Measurements from ENCODE around the gene BTBD2.

The BTBD2 gene

DNA sequence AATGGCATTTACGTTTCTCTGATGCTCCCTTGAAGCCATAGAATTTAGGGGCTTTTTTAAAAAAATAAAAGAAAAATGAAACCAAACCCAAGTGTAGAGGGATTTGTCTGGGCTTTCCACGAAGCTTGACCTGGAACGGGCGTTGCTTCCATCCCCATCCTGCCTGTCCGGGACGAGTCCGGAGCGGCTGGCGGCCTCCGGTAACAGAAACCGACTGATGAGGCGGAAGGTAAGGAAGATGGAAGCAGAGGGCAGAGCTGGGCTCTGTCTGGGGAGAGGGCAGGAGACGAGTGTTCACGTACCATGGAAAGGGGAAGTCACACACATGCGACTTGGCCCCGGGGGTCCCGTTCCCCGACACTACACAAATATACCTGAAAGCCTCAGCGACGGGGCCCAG lies 34.3 kb downstream of the BTBD2 start:
- DNase-seq, result no peak

DNA sequence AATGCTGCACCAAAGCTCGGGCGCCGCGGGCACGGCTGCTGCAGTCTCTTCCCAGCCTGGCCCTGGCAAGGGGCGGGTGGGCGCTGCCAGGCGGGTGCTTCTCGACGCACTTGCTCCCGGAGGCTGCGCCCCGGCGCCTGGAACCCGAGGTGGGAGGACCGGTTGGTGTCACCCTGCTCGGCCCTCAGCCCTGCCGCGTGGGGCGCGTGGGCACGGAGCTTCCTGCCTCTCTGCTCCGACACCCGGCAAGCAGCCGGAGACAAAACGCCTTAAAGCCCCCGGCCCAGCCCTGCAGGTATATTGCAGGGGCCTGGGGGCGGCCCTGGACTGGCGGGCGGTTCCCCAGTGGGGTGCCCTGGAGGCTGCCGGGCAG lies 34.7 kb downstream of the BTBD2 start:
- no peak for DNase-seq

DNA sequence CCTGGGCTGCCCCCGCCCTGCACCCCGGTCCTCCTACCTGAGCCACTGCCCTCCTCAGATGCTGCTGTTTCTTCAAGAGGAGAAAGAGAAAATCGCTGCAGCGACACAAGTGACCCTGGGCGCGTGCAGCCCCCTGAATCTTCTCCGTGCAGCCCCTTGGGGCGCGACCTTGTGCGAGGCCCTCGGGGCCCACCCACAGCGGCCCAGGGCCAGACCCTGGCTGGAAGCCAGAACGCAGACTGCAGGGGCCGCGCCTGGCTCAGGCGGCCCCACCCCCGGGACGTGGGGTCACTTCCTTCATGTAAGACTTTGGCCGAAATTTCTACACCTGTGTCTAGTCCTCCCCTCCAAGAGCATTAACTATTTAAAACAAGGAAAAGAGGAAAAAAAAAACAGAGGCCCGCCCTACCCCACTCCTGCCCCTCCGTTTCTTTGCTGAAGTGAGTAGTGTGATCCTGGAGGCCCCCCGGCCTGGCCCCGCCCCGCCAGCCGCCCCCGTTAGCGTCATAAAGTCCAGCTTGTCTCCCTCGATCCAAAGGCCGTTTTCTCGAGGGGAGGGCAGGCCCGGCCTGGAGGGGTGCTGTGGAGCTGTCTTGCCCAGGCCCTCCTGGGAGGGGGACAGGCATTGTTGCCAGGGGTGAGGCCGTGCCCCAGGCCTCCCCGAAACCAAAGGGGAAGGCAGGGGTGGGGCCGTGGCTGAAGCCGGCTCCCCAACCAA lies 35.3 kb downstream of the BTBD2 start:
- no peak for DNase-seq

DNA sequence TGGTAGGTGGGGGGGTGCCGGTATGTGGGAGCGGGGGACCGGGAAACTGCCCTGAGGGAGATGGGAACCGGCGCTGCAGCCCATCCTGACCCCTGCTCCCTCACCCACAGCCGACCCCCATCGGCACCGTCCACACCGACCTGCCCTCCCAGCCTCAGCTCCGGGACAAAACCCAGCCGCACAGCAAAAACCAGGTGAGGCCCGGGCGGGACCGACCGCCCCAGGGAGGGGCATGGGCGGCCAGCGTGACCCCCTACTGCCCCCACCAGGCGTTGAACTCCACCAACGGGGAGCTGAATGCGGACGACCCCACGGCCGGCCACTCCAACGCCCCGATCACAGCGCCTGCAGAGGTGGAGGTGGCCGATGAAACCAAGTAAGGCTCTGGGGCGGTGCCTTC lies 35.9 kb downstream of the BTBD2 start:
- no peak for DNase-seq

DNA sequence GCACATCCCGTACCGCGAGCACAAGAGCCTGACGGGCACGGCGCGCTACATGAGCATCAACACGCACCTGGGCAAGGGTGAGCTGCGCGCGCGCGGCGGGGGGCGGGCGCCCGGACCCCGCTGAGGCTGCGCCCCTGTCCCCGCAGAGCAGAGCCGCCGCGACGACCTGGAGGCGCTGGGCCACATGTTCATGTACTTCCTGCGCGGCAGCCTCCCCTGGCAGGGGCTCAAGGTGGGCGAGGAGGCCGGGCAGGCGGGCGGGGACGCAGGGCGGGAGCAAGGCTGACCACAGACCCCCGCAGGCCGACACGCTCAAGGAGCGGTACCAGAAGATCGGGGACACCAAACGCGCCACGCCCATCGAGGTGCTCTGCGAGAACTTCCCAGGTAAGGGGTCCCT lies 36.5 kb downstream of the BTBD2 start:
- DNase-seq, result no peak

DNA sequence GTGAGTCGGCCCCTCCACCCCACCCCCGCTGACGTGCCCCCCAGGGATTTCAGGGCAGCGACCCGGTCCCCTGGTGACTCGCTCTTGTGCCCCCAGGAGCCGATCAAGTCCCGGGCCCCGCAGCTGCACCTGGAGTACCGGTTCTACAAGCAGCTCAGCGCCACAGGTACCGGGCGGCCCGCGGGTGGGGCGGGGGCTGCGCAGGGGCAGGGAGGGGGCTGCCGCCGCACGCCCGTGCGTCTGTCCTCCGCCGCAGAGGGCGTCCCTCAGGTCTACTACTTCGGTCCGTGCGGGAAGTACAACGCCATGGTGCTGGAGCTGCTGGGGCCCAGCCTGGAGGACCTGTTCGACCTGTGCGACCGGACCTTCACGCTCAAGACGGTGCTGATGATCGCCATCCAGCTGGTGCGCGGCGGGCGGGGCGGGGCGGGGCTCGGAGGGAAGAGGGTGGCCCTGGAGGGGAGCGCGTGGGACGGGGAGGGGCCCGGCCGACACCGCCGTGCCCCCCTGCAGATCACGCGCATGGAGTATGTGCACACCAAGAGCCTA lies 37.1 kb downstream of the BTBD2 start:
- DNase-seq, result no peak

DNA sequence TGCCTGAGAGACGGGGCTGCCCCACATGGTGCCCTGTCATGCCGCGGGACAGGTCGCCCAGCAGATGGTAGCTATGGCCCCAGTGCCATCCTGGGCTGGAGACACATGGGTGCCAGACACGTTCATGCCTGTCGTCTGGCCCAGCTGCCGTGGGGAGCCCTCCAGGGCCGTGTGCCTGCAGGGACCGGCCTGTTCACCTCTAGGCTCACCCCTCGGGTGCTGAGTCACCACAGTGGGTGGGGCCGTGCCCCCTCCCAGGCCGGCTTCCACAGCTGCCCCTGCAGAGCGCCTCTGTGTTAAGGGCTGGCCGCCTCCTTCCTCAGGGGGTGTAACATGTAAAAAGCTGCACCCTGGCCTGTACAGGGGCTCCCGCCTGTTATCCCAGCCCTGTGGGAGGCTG lies 38.4 kb downstream of the BTBD2 start:
- no peak for DNase-seq

DNA sequence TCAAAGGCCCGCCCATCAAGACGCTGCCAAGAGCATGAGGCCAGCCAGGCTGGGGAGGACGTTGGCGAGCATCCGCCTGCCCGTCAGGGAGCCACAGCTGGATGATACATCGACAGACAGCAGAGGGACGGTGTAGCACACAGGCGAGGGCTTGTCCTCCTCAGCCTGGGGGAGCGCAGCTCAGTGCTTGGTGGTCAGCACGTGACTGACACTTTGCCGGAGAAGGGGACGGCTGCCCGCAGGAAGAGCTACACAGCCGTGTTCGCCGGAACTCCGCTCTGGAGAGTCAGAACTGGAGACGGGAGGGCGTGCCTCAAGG lies 40.4 kb downstream of the BTBD2 start:
- no peak for DNase-seq

DNA sequence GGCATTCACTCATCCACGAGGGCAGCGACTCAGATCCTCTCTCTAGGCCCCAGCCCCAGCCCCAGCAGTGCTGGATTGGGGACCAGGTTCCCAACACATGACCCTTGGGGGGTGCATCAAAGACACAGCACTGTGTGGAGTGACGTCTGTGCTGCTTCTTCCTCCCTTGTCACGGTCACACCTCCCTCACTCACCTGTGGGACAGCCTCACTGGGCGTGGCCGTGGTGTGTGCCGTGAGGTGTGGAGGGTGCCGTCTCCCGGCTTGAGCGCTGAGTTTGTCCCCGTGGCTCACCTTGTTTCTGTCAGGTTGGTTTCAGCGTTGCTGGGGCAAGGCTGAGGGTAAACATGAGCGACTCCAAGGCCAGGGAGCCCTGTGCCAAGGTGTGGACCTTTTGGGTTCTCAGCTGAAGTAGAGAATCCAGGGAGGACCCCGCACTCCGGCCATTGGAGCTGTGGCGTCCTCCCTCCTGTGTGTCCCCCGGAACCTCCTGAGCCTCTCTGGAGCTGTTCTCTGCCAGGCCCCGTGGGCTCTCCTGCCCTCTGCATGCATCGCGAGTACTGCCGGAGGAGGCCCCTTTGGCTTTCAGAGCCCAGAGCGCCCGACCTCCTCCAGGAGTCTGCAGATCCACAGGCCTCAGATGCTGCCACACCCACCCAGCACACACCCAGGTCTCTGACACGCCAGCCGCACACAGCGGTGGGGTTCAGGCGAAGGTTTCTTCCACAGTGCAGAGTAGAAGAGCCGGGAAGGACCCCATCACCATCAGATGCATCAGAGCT lies 40.9 kb downstream of the BTBD2 start:
- DNase-seq, result no peak

DNA sequence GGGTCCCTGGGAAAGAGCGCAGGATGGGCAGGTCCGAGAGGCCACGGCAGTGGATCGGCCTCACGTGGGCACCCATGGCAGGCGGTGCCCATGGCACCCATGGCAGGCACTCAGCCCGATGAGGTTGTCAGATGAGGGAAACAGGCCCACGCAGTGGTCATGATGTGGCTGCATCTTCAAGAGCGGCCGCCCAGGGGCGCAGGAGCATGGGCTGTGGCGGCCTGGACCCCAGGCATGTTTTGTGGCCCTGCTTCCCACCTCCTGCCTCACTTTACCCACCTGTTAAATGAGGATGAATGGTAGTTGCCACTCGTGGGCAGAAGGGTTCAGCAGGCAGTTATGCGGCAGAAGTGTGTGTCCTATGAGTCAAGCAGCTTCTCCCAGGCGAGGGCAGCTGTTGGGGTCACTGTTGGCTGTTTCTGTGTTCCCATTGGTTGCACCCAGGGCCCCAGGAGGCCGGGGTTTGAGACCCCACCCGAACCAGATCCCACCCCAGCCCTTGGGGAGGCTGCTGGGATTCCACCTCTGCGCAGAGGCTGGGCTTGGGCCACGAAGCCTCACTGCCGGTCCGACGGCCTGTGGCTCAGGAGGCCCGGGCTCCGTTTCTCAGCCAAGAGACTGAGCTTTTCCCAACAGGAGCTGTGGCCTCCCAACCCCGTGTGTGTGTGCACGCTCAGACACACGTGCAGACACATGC lies 44.6 kb downstream of the BTBD2 start:
- DNase-seq, result no peak

DNA sequence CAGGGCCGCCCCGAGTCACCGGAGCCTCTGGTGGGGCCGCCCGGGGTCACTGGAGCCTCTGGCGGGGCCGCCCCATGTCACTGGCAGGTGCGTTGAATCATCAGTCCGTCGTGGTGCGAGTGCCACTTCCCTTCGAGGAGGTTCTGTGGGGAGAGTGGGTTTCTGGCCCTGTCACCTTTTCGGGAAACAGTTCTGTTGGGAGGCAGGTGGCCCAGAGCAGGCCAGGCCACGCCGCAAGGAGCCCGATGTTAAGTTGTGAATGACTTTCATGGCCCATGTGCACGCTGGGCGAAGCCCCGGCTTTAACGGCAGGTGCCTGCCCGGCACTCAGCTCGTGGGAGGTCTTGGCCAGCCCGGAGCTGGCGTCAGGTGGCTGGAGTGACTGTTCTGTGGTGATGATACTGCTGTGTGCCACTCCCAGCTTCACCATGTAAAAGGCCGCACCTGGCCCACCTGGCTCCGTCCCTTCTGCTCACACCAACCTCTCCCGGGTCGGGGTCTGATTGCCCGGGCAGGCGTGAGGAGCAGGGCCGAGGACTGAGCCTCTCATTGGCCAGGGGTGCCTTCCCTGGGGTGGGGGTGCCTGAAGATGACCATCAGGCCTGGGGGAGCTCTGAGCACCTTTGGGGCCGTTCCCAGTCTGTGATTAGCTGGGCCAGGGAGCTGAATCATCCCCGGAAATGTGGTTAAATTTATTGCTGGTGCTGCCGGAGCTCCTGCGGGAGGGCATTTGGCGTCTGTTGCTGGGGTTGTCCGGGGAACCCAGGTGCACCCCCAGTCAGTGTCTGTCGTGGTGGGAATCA lies 45.3 kb downstream of the BTBD2 start:
- peak; percentile 31 for DNase-seq

DNA sequence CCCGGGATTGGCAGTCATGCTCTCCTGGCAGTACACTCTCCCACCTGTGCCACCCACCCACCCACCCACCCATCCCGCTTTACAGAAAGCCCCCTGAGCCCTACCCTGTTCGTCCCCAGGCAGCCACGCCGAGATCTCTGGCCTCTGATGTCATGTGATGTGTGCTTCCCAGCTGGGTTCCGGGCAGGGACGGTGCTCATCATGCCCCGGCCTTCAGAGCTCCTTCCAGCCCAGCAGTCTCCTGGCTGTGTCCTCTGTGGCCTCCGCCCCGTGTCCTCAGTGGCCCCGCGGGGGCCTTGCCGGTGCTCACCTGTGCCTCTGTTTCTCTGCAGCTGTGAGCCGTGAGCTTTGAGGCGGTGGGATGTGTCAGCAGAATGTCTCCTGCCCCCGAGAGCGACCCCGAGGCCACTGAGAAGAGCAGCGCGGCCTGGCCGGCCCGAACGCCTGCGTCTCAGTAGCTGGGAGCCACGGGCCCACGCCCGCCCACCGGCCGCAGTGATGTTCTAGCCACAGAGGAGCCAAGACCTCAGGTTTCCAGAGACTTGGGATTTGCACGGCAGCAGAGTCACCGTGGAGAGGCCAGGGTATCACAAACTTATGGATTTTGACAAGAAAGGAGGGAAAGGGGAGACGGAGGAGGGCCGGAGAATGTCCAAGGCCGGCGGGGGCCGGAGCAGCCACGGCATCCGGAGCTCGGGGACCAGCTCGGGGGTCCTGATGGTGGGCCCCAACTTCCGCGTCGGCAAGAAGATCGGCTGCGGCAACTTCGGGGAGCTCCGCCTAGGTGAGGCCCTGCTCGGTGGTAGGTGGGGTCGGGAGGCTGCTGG lies 46.1 kb downstream of the BTBD2 start:
- DNase-seq, result no peak

DNA sequence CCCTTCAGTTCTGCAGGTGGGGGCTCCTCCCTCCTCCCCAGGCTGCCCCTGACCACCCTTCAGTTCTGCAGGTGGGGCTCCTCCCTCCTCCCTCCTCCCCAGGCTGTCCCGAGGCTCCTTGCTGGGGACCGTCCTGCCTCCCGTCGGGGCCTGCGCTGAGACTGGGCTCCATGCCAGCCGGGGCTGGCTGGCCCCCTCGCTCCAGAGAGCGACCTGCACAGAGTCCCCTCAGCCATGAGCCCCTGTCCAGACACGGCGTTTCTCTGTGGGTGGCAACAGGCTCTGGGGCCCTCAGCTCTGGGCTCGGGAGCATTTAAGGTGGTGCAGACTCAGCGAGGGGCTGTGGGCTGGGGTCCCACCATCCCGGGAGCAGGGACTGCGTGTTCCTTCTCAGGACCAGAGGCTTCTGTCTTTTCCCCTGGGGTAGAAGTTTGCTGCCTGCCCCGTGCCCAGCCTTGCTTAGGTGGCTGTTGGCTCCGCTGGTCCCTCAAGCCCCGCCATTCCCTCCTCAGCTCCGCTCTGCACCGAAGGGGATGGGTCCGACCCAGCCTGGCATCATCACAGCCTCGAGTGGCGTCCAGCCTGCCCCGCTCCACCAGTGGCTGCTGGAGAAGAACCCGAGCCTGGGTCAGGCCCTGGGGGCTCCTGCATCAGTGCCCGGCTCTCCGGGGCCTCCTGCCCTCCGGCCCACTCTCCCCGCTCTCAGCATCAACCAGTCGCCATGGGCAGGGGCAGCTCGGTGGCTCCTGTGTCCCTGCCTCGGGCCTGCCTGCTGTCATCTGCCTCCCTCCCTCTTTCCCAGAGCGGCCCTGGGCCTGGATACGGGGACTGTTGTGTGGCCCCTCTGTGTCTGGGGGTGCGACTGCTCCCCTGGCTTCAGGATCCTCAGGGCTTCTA lies 47.0 kb downstream of the BTBD2 start:
- no peak for DNase-seq

DNA sequence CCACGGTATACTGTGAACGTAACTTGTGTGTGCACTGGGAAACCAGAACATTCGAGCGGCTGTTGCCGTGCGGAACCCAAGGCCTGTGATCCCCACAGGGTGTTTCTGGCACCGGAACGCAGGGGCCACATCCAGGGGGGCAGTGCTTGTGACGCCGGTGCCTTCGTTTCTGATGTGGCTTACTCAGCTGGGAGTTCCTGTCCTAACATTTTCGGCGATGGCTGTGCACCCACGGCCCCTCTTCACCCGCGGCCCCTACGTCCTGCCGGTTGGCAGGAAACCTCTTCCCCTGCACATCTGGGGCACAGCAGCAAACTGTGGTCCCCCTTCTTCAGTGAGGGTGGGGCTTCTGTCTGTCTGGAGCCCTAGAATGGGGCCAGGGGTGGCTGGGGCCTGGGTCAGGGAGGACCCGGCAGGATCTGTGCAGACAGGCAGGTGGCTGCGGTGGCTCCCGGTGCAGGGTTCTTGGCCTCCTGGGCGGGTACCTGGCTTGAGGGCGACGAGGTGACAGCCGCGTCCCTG lies 48.4 kb downstream of the BTBD2 start:
- no peak for DNase-seq

DNA sequence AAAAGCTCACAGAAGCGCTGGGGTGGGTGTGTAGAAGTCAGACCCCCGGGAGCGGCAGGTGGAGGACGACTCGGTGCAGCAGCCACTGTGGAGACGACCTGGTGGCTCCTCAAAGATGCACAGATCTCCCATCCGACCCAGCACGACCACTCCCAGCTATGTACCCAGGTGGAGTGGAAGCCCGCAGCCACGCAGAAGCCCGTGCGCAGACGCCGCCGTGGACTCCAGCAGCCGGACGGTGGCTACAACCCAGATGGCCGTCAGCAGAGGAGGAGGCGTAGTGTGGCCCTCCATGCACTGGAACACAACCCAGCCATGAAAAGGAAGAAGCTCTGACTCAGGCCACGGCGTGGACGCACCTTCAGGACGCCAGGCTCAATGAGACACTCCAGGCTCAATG lies 52.8 kb downstream of the BTBD2 start:
- no peak for DNase-seq

DNA sequence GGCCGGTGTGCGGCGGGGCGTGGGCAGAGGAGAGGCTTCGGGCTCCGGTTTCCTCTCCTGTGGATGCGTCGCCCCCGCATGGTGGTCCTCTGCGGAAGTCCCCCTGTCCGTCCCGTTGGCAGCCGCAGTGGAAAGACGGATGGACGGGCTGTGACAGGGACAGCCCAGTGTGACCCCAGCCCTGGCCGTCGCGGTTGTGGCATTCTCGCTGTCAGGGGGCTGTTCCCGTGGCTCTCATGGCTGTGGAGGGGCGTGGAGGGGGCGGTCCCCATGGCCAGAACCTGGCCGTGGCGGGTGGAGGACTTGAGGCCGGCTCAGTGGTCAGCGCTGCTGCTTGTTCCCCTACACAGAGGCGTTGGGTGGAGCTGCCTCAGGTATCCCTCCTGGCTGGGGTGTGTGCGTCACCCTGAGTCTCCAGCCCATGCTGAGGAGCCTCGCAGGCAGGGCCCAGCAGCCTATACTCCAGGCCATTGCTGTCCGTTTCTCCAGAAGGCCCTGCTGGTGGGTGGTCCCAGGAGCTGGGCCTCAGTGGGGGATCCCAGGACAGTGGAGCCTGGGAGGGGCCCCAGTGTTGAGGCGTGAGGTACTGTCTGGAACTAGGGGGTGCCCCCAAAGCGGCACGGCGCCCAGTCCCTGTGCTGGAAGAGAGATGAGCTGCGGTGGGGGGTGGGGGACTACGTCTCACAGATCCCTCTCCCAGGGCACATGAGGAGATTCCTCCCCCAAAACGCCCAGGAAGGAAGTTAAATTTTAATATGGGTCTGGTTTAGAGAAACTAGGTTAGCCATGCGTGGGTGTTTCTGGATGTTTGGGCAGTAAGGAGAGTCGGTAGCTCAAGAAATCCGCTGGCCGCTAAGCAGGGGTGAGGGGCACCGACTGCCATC lies 54.3 kb downstream of the BTBD2 start:
- DNase-seq, result no peak

DNA sequence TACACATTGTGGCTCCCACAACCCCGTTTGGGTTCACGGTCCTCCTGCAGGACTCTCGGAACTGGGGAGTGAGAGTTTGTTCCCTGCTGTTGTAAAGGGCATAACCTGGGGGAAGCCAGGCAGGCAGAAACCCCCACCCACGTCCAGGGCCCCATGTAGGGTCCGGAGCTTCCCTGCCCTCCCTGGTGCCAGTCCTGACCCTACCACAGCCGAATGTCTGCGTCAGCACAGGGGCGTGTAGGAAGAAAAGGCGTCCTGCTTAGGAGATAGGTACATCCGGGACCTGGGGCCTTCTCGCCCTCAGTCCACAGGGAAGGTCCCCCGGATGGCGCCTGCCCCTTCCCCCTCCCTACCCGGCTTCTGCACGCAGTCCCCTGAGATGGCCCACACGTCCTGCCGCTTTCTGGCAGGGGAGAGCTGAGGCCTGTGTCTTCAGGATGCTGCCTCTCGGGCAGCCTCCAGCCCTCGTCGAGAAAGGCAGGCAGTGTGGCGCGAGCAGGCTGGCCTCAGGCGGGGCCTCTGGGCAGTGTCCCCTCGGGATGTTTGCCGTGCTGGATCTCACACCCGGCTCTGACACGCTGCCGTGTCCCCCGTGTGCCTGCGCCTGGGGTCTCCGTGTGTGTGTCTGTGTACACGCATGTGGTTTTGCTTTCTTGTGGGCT lies 55.5 kb downstream of the BTBD2 start:
- DNase-seq, result no peak

DNA sequence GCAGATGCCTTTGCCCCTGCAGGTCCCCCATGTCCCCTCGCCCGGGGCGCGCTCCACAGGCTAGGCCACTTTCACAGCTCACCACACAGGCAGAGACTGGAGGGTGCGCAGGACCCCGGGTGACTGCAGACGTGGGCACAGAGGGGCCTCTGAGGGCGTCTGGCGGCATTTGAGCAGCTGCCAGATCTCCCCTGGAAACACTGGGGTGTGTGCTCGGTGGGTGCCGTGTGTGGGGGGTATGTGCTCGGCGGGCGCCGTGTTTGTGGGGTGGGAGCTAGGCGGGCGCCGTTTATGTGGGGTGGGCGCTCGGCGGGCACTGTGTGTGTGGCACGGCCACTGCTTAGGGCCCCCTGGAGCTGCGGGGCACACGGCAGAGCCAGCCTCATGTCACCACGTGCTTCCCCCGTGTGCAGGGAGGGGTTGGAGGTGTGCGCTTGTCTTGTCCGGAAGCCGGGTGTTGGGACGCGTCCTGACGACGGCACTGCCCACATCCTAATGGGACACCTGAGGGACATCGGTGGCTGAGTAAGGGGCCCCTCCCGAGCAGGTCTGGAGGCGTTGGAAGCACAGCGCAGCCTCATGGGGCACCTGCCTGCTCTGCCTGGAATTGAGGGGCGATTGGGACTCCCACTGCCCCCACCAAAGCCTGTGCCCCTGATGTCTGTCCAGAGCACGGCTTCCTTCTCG lies 57.8 kb downstream of the BTBD2 start:
- DNase-seq, result no peak

All from EL (cell line).